ENCODE measurements around the gene FOXJ3. TPM values are rescaled to one million over a fixed set of nuclear protein-coding genes. Genes with fewer than 3 reads are reported as not detected.

Gene FOXJ3
- polyA plus RNA-seq (2012; rRNA removed): 16.0 and 24.2 TPM in 2 replicates
- 13.2 and 13.9 TPM in 2 replicates for polyA plus RNA-seq (2012; cell fraction: cytosol; rRNA removed)
- polyA plus RNA-seq (2012; cell fraction: nucleus; rRNA removed): 25.6 and 51.1 TPM in 2 replicates

DNA sequence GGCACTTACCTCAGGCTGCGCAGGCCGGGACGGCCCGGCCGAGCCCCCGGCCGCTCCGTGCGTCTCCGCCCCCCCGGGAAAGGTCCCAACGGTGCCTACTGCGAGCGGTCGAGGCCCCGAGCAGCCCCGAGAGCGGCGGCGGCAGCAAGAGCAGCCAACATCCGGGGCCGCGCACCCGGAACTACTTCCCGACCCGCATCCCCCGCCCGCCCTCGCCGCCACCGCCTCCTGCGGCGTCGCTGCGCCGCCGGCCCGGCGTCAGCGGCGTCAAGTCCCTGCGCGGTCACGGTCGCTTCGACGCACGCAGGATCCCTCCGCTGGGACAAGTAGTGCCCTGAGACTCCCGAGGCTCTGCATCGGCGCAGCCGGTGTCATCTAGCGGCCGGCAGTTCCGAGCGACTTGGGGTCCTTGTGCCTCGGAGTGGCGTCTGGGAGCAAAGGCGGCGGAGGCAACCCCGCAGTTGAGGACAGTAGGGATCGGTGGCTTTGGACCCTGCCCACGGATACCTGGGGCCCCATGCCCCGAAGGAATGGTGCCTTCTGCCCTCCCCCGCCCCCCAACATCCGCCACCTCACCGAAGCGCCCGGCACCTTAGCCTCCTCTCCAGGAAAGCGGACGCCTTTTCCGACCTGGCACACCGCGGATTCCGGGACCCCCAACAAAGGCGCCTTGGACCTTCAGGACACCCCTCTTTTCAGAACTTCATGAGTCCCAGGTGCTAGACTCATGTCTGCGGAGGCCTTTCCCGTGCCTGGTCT, at the start of gene FOXJ3:
TSS of gene FOXJ3 (minus strand) at position 186 of the 759 bp plus-strand sequence. CDS start 24,142 bp downstream, outside the sequence.
- Histone ChIP-seq H3F3A (replicated peaks; ENCODE audit: insufficient read depth) (no peaks in the 10 kb centered on the region), H3K9ac (peak within 1 kb of the TSS; percentile 88), H3K27ac (ENCODE audit: low read depth in 2 of 2, low read length in 1 of 2) (peak within 1 kb of the TSS; percentile 75 to 92), H3K4me3 (ENCODE audit: low read depth in 2 of 2, low read length in 1 of 2) (peak within 1 kb of the TSS; percentile 81 to 97), H4K20me1 (ENCODE audit: insufficient read depth) (peaks cover 39% of the 10 kb centered on the region), H3K4me2 (peak within 1 kb of the TSS; percentile 85), H2AFZ (ENCODE audit: low read depth) (peak within 1 kb of the TSS; percentile 82), H3K4me1 (ENCODE audit: control insufficient read depth in 1 of 2, insufficient read depth in 2 of 2, low read depth in 1 of 2, low read length in 1 of 2) (peaks cover 6 to 13% of the 10 kb centered on the region in 2 experiments; a peak in 3 of 4 replicates), H3K9me2 (no peaks in the 10 kb centered on the region), H3K9me3 (no peaks in the 10 kb centered on the region), H3K36me3 (replicated peaks in 1 of 2; ENCODE audit: control insufficient read depth in 1 of 2, insufficient read depth in 2 of 2, low read length in 1 of 2) (no peaks in the 10 kb centered on the region), H3K79me2 (ENCODE audit: insufficient read depth) (peaks cover 51% of the 10 kb centered on the region), H3K27me3 (ENCODE audit: insufficient read depth) (no peaks in the 10 kb centered on the region)
- WGBS (ENCODE audit: low lambda C conversion rate): 2% methylated on average over 35 of the region's 79 CpGs
- peak; percentile 98 for DNase-seq
- ChIA-PET POLR2A (no interaction called here), CTCF (interaction anchor here (2.7 kb wide), 1 partner anchor 162 kb away, joined by 15 read pairs; no protein-coding TSS in a partner anchor)
- 0 out of 2 replicates have a peak, but pooled peaks have one; percentile 48 for TF ChIP-seq YY1 (IDR thresholded peaks at IDR 0.05; ENCODE audit: low read depth)
- TF ChIP-seq, protein P1, sequence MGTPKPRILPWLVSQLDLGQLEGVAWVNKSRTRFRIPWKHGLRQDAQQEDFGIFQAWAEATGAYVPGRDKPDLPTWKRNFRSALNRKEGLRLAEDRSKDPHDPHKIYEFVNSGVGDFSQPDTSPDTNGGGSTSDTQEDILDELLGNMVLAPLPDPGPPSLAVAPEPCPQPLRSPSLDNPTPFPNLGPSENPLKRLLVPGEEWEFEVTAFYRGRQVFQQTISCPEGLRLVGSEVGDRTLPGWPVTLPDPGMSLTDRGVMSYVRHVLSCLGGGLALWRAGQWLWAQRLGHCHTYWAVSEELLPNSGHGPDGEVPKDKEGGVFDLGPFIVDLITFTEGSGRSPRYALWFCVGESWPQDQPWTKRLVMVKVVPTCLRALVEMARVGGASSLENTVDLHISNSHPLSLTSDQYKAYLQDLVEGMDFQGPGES (IDR thresholded peaks at IDR 0.05; ENCODE audit: low read depth, low read length): no peak
- TF ChIP-seq MEF2A (IDR thresholded peaks at IDR 0.05; ENCODE audit: borderline replicate concordance, low read depth): no peak
- 0 out of 2 replicates have a peak, but pooled peaks have one; percentile 39 for TF ChIP-seq RFX5 (IDR thresholded peaks at IDR 0.05; ENCODE audit: low read length)
- TF ChIP-seq NRF1 (IDR thresholded peaks at IDR 0.05; ENCODE audit: low read depth, low read length): peak; percentile 32; the same call in 1 of the 2 replicates
- peak; percentile 38; the same call in 1 of the 2 replicates for TF ChIP-seq TCF12 (IDR thresholded peaks at IDR 0.05)
- no peak for TF ChIP-seq FOSL2 (IDR thresholded peaks at IDR 0.05; ENCODE audit: borderline replicate concordance, low read depth)
- no peak for TF ChIP-seq FOXJ3 (CRISPR knock-in tag; IDR thresholded peaks at IDR 0.05)
- TF ChIP-seq SIN3A (IDR thresholded peaks at IDR 0.05; ENCODE audit: borderline replicate concordance, low read depth, low read length): peak; percentile 80; the same call in 1 of the 2 replicates
- TF ChIP-seq JUND (IDR thresholded peaks at IDR 0.05): no peak; the same call in 1 of the 2 replicates
- TF ChIP-seq SMC3 (IDR thresholded peaks at IDR 0.05; ENCODE audit: low read depth, low read length): no peak; the same call in 1 of the 2 replicates
- TF ChIP-seq EZH2phosphoT487 (IDR thresholded peaks at IDR 0.05; ENCODE audit: borderline replicate concordance, low read depth): no peak
- TF ChIP-seq, protein P2, sequence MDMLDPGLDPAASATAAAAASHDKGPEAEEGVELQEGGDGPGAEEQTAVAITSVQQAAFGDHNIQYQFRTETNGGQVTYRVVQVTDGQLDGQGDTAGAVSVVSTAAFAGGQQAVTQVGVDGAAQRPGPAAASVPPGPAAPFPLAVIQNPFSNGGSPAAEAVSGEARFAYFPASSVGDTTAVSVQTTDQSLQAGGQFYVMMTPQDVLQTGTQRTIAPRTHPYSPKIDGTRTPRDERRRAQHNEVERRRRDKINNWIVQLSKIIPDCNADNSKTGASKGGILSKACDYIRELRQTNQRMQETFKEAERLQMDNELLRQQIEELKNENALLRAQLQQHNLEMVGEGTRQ (IDR thresholded peaks at IDR 0.05; ENCODE audit: borderline replicate concordance, low read depth, low read length): no peak
- no peak for TF ChIP-seq RXRA (IDR thresholded peaks at IDR 0.05; ENCODE audit: borderline replicate concordance, low read depth)
- TF ChIP-seq, protein P3, sequence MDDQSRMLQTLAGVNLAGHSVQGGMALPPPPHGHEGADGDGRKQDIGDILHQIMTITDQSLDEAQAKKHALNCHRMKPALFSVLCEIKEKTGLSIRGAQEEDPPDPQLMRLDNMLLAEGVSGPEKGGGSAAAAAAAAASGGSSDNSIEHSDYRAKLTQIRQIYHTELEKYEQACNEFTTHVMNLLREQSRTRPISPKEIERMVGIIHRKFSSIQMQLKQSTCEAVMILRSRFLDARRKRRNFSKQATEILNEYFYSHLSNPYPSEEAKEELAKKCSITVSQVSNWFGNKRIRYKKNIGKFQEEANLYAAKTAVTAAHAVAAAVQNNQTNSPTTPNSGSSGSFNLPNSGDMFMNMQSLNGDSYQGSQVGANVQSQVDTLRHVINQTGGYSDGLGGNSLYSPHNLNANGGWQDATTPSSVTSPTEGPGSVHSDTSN (IDR thresholded peaks at IDR 0.05): peak; percentile 94
- peak; percentile 98 for TF ChIP-seq CHD2 (IDR thresholded peaks at IDR 0.05; ENCODE audit: low read length, partially characterized antibody)
- TF ChIP-seq, protein P4, sequence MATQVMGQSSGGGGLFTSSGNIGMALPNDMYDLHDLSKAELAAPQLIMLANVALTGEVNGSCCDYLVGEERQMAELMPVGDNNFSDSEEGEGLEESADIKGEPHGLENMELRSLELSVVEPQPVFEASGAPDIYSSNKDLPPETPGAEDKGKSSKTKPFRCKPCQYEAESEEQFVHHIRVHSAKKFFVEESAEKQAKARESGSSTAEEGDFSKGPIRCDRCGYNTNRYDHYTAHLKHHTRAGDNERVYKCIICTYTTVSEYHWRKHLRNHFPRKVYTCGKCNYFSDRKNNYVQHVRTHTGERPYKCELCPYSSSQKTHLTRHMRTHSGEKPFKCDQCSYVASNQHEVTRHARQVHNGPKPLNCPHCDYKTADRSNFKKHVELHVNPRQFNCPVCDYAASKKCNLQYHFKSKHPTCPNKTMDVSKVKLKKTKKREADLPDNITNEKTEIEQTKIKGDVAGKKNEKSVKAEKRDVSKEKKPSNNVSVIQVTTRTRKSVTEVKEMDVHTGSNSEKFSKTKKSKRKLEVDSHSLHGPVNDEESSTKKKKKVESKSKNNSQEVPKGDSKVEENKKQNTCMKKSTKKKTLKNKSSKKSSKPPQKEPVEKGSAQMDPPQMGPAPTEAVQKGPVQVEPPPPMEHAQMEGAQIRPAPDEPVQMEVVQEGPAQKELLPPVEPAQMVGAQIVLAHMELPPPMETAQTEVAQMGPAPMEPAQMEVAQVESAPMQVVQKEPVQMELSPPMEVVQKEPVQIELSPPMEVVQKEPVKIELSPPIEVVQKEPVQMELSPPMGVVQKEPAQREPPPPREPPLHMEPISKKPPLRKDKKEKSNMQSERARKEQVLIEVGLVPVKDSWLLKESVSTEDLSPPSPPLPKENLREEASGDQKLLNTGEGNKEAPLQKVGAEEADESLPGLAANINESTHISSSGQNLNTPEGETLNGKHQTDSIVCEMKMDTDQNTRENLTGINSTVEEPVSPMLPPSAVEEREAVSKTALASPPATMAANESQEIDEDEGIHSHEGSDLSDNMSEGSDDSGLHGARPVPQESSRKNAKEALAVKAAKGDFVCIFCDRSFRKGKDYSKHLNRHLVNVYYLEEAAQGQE (IDR thresholded peaks at IDR 0.05; ENCODE audit: low read depth, low read length): peak; percentile 72; the same call in 1 of the 2 replicates
- peak; percentile 60; the same call in 1 of the 2 replicates for TF ChIP-seq RCOR1 (IDR thresholded peaks at IDR 0.05; ENCODE audit: low read length)
- 0 out of 2 replicates have a peak, but pooled peaks have one; percentile 11 for TF ChIP-seq FOXM1 (IDR thresholded peaks at IDR 0.05; ENCODE audit: low read depth)
- TF ChIP-seq NFIC (IDR thresholded peaks at IDR 0.05; ENCODE audit: borderline replicate concordance): peak; percentile 46; the same call in 1 of the 2 replicates
- TF ChIP-seq GABPA (IDR thresholded peaks at IDR 0.05; ENCODE audit: low read depth): peak; percentile 82
- peak; percentile 77 for TF ChIP-seq MXI1 (IDR thresholded peaks at IDR 0.05; ENCODE audit: low read depth, low read length)
- TF ChIP-seq, protein P5, sequence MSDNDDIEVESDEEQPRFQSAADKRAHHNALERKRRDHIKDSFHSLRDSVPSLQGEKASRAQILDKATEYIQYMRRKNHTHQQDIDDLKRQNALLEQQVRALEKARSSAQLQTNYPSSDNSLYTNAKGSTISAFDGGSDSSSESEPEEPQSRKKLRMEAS (IDR thresholded peaks at IDR 0.05; ENCODE audit: low read depth): peak; percentile 86
